ENCODE results near the gene ALPK1. TPM values are rescaled to one million over a fixed set of nuclear protein-coding genes. Genes with fewer than 3 reads are reported as not detected.

Gene ALPK1
- total and polyA plus RNA-seq, 5 experiments from 2014 or later, result 2.3 to 12.6 (median 4.9) TPM

- POLR2A ChIA-PET, result no interaction called here
- ATAC-seq (no peak), DNase-seq (no peak)
- Mint-ChIP-seq H3K36me3 (peaks cover 0 to 13% (median 12%) of the 10 kb centered on the region in 3 donors), H3K4me3 (no peak overlapping the region), H3K4me1 (peaks cover 8 to 21% (median 15%) of the 10 kb centered on the region in 4 donors), H3K27me3 (no peaks in the 10 kb centered on the region), H3K27ac (no peak overlapping the region), H3K9me3 (no peaks in the 10 kb centered on the region)
Measured at GRCh38 chr4:112318239-112319142, 21.3 kb downstream of the ALPK1 start.

DNA sequence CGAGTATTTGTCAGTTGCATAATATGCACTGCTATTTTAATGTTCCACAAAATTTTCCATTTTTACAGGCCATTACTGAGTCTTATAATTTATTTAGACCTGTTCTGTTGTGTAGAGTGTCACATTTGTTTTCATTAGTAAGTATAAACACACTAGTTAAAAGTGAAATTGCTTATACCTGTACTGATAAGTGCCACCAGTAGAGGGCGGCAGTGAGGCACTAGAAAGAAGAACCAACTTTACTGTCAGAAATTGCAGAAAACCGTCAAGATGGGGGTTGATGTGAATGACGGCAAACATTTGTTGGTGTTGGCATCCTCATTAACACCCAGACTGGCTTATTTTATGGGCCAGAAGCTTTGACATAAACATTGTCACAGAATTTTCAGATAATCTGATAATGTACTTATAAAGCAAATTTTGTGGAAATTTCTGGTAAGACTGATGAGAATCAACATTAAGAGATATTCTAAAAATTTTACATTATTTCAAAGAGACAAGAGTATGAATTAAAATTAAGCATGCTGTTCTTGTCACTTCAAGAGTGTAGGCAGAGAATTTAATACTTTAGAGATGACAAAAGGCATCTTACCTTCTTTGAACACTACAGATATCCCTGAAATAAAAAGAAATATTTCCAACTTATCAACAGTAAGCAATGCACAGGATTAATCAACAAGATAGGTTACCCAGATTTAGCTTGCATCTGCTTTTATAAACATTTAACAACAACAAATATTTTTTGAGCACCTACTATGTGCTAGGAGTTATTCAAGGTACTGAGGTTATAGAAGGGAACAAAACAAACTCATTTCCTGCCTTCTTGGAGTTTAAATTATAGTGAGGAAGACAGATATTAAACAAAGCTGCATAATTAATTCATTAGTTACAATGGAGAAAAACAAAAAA lies 24.9 kb downstream of the ALPK1 start:
- Mint-ChIP-seq H3K36me3 (peaks cover 0 to 26% (median 8%) of the 10 kb centered on the region in 3 donors), H3K27ac (peak overlapping the region in 2 of 10 donors; percentile 12 to 55), H3K9me3 (no peaks in the 10 kb centered on the region), H3K4me3 (peak overlapping the region in 9 of 10 donors; percentile 26 to 66 (median 38)), H3K4me1 (peaks cover 8 to 19% (median 15%) of the 10 kb centered on the region in 4 donors), H3K27me3 (no peaks in the 10 kb centered on the region)
- DNase-seq (peak; percentile 42 to 86 (median 73)), ATAC-seq (peak; percentile 84 to 88)
- POLR2A ChIA-PET, result no interaction called here

DNA sequence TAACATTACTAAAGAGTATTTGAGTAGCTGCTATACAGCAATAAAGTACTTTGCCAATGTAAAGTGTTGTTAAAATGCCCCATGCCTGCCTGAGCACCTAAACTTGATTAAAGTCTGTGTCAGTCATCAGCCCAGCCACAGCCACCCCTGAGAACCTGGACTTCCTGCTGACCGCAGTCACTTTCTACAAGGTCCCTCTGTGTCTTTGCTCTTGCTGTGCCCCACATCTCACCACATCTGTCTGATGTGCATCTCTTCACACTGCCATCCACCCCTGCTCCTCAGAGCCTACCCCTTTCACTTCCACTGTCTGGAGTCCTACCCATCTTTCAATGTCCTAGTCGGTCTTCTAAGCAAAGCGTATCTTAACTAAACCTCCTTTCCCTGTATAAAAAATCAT lies 25.7 kb downstream of the ALPK1 start:
- peak overlapping the region in 3 of 10 donors; percentile 12 to 40 (median 19) for H3K4me3 Mint-ChIP-seq
- no peaks in the 10 kb centered on the region for H3K9me3 Mint-ChIP-seq
- DNase-seq (no peak), ATAC-seq (no peak)
- H3K27me3 Mint-ChIP-seq, result no peaks in the 10 kb centered on the region
- peaks cover 0 to 23% (median 3%) of the 10 kb centered on the region in 3 donors for H3K36me3 Mint-ChIP-seq
- POLR2A ChIA-PET, result no interaction called here
- H3K4me1 Mint-ChIP-seq, result peaks cover 8 to 19% (median 15%) of the 10 kb centered on the region in 4 donors
- H3K27ac Mint-ChIP-seq, result peak overlapping the region in 1 of 10 donors; percentile 83

- DNase-seq (no peak), ATAC-seq (no peak)
- Mint-ChIP-seq H3K27me3 (no peaks in the 10 kb centered on the region), H3K36me3 (peaks cover 0 to 21% (median 3%) of the 10 kb centered on the region in 3 donors), H3K9me3 (no peaks in the 10 kb centered on the region), H3K4me1 (peaks cover 0 to 14% (median 11%) of the 10 kb centered on the region in 4 donors), H3K27ac (no peak overlapping the region), H3K4me3 (no peak overlapping the region)
- POLR2A ChIA-PET, result no interaction called here
Measured at GRCh38 chr4:112325530-112325929, 28.4 kb downstream of the ALPK1 start.

DNA sequence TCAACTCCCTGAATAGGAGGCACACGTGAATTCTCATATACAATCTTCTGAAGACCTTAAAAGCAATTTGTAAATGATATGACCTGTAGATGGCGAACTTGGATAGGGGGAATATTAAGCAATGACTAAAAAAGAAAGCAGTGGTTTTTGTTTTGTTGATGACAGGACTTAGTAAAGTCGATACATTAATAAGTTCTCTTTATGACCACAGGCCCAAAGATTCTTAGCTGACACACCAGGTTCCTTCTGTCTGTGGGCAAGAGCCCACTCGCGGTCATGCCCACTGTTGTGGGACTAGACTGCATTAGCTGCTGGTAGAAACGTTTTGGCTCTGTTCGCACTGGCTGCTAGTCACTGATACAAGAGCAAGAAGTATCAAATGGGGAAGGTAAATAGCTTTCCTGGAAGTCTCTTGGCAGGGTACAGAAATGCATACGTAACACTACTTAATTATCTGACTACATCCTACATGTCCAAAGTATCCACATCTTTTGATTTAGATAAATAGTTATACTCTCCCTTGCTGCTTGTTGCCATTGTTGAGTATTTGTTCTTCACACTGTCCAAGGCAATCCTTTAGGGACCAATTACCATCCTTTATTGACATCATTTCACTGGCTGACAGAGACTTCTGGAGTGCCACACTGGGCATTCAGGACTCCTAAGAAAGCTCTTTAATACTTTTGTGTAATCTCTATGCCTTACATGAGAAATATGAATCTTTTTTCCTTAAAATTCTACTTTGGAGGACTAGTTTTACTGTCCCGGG lies 31.0 kb downstream of the ALPK1 start:
- H3K27me3 Mint-ChIP-seq, result no peaks in the 10 kb centered on the region
- POLR2A ChIA-PET, result no interaction called here
- peaks cover 0 to 29% (median 13%) of the 10 kb centered on the region in 3 donors for H3K36me3 Mint-ChIP-seq
- H3K4me3 Mint-ChIP-seq, result peak overlapping the region in 1 of 10 donors; percentile 28
- peak in 3 of 10 donors; percentile 26 to 36 (median 35) for DNase-seq
- no peaks in the 10 kb centered on the region for H3K9me3 Mint-ChIP-seq
- peaks cover 0 to 1% (median 0%) of the 10 kb centered on the region in 4 donors for H3K4me1 Mint-ChIP-seq
- ATAC-seq, result no peak
- peak overlapping the region in 1 of 10 donors; percentile 46 for H3K27ac Mint-ChIP-seq

DNA sequence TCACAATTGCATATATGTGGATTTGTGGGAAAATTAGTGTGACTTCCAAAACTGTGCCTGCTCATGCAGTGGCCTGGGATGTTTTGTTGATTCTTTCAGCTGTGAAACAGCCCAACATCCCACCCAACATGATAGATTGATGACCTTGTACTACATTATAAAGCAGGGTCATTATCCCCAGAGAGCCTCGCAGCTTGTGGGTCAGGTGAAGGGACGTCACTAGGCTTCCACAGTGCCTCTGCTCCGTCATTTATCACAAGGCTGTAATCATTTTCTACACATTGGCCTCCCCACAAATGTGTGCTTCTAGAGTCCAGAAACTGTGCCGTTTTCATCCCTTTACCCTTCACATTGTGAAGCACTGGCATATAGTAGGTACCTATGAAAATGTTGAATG lies 31.6 kb downstream of the ALPK1 start:
- Mint-ChIP-seq H3K4me3 (no peak overlapping the region), H3K9me3 (no peaks in the 10 kb centered on the region), H3K4me1 (peaks cover 0 to 1% (median 0%) of the 10 kb centered on the region in 4 donors), H3K27ac (no peak overlapping the region), H3K27me3 (no peaks in the 10 kb centered on the region), H3K36me3 (peaks cover 0 to 29% (median 18%) of the 10 kb centered on the region in 3 donors)
- no peak for ATAC-seq
- POLR2A ChIA-PET, result no interaction called here
- DNase-seq, result no peak

- POLR2A ChIA-PET, result no interaction called here
- no peak for DNase-seq
- no peaks in the 10 kb centered on the region for H3K9me3 Mint-ChIP-seq
- ATAC-seq, result no peak
- H3K36me3 Mint-ChIP-seq, result peaks cover 0 to 26% (median 18%) of the 10 kb centered on the region in 3 donors
- H3K27ac Mint-ChIP-seq, result no peak overlapping the region
- peaks cover 0 to 1% (median 0%) of the 10 kb centered on the region in 4 donors for H3K4me1 Mint-ChIP-seq
- no peaks in the 10 kb centered on the region for H3K27me3 Mint-ChIP-seq
- H3K4me3 Mint-ChIP-seq, result no peak overlapping the region
Measured at GRCh38 chr4:112329672-112330375, 32.7 kb downstream of the ALPK1 start.

DNA sequence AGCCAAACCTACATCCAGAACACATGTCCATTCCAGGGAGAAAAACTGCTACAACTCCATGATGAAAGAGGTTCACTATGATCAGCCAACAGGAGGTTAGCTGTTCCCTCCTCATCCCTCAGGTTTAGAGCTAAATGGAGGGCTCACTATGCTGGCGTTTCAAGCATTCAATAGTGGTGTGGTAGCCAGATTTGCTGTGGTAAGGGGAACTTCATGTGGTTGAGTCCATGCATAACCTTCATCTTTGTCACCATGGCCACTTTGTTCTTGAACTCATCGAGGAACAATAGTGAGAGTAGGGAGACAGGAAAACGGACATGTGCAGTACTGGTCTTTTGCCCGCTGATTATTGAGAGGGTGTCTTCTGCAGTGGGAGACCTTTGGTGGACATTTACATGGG lies 33.8 kb downstream of the ALPK1 start:
- POLR2A ChIA-PET, result interaction anchor here (0.6 kb wide), 1 partner anchor 286 kb away, joined by 3 read pairs; no protein-coding TSS in a partner anchor
- Mint-ChIP-seq H3K4me3 (no peak overlapping the region), H3K9me3 (no peaks in the 10 kb centered on the region), H3K27ac (no peak overlapping the region), H3K27me3 (no peaks in the 10 kb centered on the region), H3K36me3 (peaks cover 0 to 23% (median 16%) of the 10 kb centered on the region in 3 donors), H3K4me1 (peaks cover 0 to 1% (median 0%) of the 10 kb centered on the region in 4 donors)
- DNase-seq (no peak), ATAC-seq (no peak)

DNA sequence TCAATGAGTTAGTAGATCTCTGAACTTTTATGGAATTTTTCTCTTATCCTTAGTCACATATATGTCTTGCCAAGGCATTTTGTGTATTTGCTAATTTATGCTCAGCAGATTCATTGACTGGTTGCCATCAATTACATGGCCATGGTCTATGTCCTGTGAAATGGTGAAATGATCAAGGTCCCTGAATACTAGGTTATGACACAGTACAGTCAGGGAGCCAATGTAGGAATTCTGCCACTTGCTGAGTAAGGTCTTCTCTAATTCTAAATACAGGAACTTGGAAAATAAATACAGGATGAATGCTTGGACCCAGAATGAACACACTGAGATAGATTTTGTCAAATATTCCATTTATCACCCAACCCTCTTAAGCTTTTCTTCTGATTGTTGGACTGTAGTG lies 35.2 kb downstream of the ALPK1 start:
- ATAC-seq, result no peak
- Mint-ChIP-seq H3K4me1 (no peaks in the 10 kb centered on the region), H3K4me3 (no peak overlapping the region), H3K27ac (no peak overlapping the region), H3K27me3 (no peaks in the 10 kb centered on the region), H3K36me3 (peaks cover 0 to 23% (median 9%) of the 10 kb centered on the region in 3 donors), H3K9me3 (no peaks in the 10 kb centered on the region)
- POLR2A ChIA-PET, result no interaction called here
- DNase-seq, result no peak

GRCh38 chr4:112340023-112340422 lies 42.9 kb downstream of the ALPK1 start:
- H3K4me3 Mint-ChIP-seq, result no peak overlapping the region
- peaks cover 0 to 9% (median 0%) of the 10 kb centered on the region in 4 donors for H3K4me1 Mint-ChIP-seq
- peaks cover 0 to 12% (median 2%) of the 10 kb centered on the region in 3 donors for H3K36me3 Mint-ChIP-seq
- no peaks in the 10 kb centered on the region for H3K9me3 Mint-ChIP-seq
- DNase-seq, result no peak
- H3K27me3 Mint-ChIP-seq, result no peaks in the 10 kb centered on the region
- no peak overlapping the region for H3K27ac Mint-ChIP-seq
- ATAC-seq, result no peak
- POLR2A ChIA-PET, result no interaction called here

DNA sequence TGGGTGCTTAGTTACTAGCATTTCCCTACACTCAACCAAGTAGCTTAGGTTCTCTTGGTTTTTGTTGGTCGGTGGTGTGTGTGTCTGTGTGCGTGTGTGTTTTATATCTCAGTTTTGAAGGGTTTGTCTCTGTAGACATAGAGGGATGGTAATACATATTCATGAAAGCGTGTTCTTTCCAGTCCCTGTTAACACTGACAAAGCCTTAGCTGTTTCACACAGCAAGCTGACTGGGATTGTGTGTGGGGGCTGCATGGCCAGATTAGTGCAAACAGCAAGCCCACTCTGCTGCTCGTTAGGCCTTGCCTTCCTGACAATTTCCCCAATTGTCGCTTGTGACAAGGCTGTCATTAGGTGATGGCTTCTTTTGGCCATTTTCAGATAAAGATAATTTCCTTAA lies 43.9 kb downstream of the ALPK1 start:
- no peak overlapping the region for H3K4me3 Mint-ChIP-seq
- ATAC-seq (no peak), DNase-seq (no peak)
- H3K4me1 Mint-ChIP-seq, result peaks cover 0 to 9% (median 0%) of the 10 kb centered on the region in 4 donors
- peaks cover 0 to 7% (median 2%) of the 10 kb centered on the region in 3 donors for H3K36me3 Mint-ChIP-seq
- H3K27me3 Mint-ChIP-seq, result no peaks in the 10 kb centered on the region
- no peaks in the 10 kb centered on the region for H3K9me3 Mint-ChIP-seq
- H3K27ac Mint-ChIP-seq, result no peak overlapping the region
- POLR2A ChIA-PET, result no interaction called here

Data from naive thymus-derived CD8-positive, alpha-beta T cell (primary cell).